Stimulated activated CD4-positive, alpha-beta T cell treated with anti-CD3 and anti-CD28 coated beads, Interleukin-1b, Interleukin-23, amount 100 ng/mL, for 1 hour (primary cell): Measurements from ENCODE around the gene VWDE.
"Not testable (repeated sequence)": the region's sequence is repeated elsewhere in the genome, so short reads cannot be mapped to it uniquely, and the experiment has no call there.

Experiments used
- DNase-seq, 2 donors: peaks; one replicate each; pipeline ENCODE4 v3.0.0-alpha.2; 2020; ENCODE audit warnings: low read depth in 2 of 2

VWDE gene

DNA sequence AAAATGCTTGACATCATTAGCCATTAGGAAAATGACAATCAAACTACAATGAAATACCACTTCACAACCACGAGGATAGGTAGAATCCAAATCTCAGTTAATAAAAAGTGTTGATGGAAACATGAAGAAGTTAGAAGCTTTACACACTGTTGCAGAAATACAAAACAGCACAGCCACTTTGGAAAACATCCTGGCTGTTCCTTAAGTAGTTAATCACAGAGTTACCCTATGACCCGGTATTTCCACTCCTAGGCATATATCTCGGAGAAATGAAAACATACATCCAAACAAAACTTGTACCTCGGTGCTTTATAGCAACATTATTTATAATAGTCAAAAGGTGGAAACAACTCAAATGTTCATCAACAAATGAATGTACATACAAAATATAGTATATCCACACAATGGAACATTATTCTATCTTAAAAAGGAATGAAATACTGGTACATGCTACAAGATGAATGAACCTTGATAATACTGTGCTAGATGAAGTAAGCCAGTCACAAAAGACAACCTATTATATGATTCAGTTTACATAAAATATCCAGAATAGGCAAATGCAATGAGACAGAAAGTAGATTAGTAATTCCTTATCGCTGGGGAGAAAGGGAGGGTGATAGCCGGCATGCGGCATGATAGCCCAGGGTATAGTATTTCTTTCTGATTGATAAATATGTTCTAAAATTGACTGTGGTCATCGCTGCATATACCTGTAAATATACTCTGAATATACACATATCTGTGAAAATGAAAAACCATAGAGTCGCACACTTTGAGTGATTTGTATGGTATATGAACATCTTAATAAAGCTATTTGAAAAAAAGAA, 1.9 kb downstream of the VWDE start:
- DNase-seq: no peak

DNA sequence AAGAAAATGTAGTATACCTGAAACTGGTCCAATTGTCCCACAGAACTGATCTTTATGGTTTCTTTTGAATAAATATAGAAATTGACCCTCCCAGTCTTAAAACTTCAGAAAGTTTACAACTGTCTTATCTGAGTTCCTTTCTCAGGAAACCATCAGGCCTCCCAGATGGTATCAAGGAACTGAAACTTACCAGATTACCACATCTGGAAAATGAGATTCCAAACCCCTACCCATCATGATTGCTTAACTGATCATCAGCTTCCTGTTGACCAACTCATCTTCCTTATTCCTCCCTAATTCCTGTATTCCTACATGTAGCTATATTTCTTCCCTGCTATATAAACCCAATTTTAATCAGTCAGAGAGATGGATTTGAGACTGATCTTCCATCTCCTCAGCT, 5.5 kb downstream of the VWDE start:
- no peak for DNase-seq

DNA sequence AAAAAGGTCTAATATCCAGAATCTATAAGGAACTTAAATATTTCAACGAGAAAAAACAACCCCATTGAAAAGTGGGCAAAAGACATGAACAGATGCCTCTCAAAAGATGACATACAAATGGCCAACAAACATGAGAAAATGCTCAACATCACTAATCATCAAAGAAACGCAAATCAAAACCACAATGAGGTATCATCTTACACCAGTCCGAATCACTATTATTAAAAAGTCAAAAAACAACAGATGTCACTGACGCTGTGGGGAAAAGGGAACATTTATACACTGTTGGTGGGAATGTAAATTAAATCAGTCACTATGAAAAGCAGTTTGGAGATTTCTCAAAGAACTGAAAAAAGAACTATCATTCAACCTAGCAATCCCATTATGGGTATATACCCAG, 6.0 kb downstream of the VWDE start:
- DNase-seq: no peak

DNA sequence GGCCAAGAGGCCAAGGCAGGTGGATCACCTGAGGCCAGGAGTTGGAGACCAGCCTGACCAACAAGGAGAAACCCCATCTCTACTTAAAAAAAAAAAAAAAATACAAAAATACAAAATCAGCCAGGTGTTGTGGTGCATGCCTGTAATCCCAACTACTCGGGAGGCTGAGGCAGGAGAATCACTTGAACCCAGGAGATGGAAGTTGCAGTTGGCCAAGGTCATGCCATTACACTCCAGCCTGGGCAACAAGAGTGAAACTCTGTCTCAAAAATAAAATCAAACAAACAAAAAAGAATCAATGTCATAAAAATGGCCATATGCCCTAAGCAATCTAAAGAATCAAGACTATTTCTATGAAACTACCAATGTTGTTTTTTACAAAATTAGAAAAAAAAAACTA, 7.0 kb downstream of the VWDE start:
- DNase-seq: not testable (repeated sequence)

DNA sequence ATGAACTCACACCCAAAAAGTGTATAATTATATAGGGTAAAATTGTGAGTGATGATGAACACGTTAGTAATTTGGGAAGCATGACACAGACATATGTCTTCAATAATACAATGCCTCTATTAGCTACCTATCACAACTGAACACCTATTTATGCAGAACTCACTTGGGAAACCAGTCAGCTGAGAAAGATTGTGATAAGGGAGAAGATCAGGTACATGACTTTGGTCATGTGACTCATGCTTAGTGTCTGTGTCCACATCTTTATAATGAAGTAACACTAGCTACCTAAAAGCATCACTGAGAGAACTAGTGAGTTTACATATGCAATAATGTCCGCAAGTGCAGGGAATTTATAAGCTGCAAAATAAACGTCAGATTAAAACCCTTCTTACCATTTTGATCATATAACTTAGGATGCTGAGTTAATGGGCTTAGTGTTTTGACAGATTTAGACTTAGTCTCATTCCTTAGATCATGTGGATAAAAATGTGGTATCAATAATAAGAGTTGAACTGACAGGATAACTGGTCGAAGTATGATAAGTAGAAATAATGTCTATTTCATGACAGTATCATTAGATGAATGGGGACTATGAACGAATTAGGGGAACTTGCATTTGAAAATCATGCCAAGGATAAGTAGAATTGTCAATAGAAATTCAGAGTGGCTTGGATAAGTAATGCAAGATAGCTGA, 11.6 kb downstream of the VWDE start:
- DNase-seq: no peak

DNA sequence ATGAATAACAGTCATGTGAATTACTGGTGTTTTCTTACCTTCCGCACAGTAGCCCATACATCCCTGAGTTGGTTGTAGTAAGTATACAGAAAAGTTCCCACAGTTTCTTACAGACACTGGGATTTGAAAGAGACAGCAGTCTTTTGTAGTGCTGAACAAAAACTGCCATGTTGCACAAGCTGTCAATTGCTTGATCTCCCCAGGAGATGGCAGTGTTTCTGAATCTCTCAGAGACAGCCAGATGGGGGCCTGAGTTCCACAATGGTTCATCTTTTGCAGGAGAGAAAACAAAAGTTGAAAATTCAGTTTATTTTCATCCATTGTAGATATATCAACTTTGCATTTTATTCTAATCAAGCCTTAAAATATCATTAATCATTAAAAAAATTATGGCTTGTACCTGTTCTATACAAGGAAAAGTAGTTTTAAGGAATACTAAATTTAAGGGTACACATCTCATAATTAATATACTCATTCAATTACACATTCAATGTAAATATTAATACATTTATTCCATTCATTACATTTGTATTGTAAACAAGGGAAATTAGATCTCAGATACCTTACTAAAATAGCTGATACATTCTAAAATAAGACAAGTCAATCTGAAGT, 14.5 kb downstream of the VWDE start:
- DNase-seq: no peak

DNA sequence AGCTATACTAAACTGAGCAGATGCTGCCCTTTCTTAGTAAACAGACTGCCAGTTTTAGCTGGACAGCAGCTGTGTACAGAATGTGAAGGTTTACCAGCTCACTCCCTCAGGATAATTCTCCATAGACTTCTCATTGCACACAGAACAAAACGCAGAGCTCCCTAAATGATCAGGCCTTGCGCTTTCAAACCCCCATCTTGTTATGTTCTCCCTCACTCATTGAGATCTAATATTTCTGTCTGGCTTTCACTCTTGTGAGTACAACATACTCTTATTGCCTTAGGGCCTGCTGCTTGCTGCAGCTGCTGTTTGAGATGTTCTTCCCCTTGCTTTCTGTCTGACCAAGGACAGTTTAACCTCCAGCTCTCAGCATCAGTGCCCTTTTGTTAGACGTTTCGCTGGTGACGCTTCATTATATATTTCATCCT, 17.3 kb downstream of the VWDE start:
- no peak for DNase-seq

DNA sequence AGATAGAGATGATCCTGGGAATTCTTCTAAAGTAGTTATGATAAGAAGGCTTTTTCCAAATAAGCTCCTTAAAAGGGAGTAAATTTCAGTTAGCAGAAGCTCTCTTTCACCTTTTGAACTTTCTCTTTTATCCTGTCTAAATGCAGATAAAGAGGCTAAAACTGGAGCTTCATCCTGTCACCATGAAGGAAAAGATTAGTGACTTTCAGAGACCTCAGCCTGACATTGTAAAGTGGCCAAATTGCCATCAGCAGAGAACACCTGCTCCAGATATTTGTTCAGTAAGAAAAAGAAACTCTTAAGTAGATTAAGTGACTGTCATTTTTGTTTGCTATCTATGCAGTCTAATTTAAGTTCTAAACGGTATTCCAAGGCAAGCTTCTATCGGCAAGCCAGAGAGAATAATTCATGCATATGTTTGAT, 18.3 kb downstream of the VWDE start:
- DNase-seq: no peak

DNA sequence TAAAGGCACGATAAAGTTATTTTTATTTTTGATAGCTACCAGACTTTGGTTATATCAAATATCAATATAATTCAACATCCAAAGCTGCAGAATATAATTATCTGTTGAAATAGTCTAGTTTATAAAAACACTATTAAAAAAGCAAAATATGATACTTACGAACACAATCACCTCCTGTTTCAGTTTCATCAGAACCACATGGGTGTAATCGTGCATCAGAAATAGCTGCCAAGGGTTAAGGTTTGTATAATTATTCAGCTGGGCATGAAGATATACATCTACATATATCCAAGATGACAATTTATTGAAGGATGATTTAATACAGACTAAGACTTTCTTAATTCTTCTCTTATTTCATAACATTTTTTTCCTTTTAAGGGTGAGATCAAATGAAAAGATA, 20.3 kb downstream of the VWDE start:
- DNase-seq: no peak

DNA sequence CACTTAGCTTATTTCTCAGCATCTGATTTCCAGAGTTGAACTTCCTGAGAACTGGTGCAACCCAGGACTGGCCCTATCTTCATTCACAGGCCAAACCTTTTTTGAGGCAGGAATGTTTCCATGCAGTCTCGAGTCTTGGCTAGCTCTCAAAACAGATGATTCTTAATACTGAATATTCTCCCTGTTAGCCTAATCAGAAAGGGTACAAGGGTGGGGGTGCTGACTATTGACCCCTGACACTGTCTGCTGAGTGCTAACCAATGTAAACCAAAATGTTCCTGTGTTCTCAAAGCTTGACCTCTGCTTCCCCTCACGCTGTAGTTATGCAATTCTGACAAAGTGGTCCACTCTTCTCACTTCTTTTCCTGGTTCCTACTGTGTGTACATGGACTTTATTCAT, 25.3 kb downstream of the VWDE start:
- no peak for DNase-seq

DNA sequence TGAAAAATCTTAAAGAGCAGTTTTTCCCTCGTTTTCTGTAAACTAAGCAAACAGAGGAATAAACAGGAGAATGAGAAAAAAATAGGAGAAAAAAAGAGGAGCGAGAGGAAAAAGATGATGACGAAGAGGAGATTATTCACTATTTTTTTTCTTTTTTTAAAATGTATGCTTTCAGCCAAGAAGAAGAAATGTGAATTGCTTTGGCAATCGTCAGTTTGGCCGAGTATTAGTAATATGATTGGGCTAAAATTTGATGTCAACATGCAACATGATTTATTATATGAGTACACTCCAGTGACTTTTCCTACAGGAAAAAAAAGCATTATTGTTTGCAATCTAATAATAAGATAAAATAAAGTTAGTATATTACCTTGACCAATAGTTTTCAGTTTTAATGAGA, 26.3 kb downstream of the VWDE start:
- no peak for DNase-seq

DNA sequence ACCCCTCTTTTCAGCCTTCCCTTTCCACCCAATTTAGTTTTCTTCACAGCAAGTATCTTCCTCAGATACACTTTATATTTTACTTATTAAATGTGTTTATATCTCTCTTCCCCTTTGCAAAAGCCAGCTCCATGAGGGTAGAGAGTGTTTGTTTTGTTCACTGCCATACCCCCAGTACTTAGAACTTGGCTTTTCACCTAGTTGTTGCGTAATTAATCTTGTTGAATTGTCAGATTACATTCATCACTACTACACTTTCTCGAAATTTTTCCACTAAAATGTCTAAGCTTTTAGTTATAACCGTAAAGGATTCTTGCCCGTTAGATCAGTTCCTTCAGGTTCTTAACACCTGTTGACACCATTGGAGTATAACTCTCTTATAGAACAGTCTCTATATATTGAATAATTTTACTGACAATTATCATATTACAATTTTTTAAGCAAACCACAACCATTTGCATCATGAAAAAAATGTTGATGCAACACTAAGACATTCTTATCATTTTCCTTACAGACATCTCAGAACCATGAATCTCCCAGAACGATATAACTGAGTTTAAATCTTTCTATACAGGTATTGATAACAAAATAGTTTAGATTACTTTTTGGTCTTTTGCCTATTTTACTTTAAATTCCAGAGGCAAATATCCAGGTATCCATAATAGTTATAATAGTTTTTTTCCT, 29.9 kb downstream of the VWDE start:
- DNase-seq: no peak

DNA sequence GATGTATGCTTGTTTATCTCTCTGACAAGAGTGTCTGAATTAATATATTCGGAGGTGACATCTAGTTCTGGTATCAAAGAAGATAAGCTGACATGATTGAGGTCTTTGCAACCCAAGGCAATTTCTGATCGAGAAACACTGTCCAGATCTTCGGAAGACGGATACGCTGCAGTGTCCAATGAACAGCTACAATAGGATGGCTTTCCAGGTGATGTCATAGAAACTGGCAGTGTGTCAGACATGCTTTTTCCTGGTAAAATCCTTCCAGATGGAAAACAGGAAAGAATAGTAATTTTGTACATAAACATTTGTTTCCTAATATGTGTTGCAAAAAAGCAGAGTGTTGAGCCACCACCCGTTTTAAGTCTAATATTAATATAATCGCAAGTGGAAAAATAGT, 33.4 kb downstream of the VWDE start:
- DNase-seq: no peak

DNA sequence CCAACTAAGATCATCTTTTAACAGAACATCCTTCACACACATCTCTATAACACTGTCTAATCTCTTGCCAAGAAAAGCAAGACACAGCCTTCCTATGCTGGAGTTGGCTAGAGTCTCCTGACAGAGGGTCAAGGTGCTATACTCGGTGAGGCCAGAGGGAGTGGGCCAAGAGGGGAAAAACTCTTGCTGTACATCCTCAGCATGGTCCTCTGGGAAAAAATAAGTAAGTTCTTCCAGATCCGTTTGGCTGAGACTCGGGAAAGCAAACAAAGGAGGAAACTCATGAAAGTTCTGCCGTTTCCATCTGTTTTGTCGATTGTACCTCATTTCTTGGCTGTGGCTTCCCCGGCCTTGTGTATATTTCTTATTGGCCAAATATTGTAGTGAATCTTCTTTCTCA, 33.9 kb downstream of the VWDE start:
- DNase-seq: no peak

DNA sequence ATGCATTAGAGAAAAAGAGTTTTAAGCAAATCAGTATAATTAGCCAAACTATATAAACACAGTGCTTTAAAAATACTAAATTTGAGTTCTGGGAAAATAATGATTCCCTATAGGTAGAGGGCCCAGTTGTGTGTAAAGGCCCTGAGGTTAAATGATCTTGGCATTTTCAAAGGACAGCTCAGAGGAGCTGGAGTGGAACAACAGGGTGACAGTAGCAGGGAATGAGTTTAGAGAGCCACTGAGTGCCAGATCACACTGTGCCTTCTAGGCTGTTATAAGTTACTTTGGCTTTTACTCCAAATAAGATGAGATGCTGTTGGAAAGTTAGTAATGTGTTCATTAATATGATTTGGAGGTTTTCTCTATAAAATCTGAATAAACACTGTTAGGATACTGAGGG, 34.6 kb downstream of the VWDE start:
- no peak for DNase-seq

DNA sequence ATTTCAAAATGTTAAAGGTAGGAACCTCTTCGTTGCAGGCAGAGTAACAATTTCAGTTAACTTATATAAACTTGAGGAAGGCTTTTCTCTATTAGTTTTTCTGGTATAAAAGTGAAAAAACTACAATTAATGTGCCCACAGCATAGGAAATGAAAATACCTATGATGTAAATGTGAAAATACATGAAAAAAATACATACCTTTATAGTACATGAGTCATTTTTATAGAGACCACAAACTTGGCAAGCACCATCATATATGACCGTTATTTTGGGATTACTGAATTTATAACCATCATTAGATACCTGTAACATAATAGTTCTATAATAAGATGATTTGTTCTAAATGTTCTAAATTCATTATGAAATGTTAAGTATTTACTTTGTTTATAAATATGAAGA, 42.7 kb downstream of the VWDE start:
- no peak for DNase-seq

DNA sequence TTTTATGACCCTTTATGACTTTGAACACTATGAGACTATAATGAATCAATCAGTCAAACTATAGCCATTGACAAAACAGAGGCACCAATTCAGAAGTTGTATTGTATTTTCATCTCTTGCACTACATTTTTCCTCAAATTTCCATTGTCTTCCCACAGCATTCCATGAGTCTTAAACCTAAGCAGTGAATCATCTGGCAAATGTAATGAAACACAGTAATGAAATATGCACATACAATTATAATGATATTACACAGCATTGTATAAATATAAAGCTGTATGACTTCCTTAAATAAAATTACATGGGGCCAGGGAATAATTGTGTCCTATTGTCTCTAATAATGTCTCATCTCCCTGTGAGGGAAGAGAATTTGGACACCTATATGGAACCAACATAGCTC, 45.0 kb downstream of the VWDE start:
- DNase-seq: no peak

DNA sequence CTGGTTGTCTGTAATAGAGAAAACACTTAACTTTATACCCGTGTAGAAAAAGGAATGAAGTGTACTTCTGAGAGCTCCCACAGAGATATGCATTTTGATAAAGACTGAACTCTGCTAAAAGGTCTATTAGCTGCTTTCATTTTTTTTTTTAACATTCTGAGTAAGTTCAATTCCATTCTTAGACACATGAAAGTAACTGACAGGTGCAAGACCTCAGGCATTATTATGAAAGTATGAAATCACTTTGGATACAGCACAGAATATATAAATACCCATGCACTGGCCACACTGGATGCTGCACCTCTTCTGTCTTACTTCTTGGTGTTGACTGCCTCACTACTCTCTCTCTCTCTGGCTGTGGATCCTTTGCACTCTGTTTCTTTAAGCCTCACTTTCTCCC, 46.2 kb downstream of the VWDE start:
- DNase-seq: no peak

DNA sequence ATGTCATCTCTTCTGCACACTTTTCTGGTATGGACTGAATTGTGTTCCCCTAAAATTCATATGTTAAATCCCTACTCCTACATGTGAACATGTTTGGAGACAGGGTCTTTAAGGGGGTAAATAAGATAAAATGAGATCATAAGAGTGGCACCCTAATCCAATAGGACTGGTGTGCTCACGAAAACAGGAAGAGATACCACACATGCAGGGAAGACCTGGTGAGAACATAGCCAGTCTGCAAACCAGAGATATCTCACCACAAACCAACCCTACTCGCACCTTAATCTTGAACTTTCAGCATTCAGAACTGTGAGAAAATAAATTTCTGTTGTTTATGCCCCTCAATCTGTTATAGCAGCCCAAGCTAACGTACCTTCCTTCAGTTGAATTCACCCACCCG, 51.8 kb downstream of the VWDE start:
- no peak for DNase-seq

DNA sequence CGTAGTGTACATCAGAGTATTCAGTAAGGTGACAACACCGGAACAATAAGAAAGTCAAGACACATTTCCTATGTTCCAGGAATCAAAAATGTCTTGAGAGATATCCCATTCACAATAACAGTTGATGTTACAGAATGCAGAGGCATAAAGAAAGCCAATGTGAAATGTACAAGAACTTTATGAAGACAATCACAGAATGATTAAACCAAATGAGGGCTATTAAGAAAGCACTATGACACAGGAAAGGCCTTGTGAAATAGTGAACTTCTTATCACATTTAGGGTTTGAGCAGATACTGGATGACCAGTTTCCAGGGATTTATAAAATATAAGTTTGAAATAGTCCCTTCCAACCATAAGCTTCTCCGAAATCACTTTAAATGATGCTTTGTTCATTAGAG, 52.7 kb downstream of the VWDE start:
- no peak for DNase-seq

DNA sequence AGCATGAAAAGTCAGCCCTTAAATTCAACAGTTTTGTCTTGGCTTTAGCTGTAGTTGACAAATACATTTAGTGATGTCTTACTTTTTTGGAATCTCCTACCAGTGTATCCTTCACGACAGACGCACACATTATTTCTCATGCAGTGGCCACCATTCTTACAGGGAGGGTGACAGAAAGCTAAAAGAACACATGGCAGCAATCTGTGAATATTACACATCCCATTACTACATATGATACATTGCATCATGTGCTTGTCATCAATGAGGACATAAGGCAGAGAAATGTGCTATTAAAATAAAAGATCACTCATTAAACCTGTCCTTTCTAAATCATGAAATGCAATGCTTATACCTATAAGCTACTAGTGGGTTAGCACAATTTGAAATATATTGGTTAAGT, 66.6 kb downstream of the VWDE start:
- DNase-seq: no peak
